Measurements from ENCODE around the gene GRM3.

DNA sequence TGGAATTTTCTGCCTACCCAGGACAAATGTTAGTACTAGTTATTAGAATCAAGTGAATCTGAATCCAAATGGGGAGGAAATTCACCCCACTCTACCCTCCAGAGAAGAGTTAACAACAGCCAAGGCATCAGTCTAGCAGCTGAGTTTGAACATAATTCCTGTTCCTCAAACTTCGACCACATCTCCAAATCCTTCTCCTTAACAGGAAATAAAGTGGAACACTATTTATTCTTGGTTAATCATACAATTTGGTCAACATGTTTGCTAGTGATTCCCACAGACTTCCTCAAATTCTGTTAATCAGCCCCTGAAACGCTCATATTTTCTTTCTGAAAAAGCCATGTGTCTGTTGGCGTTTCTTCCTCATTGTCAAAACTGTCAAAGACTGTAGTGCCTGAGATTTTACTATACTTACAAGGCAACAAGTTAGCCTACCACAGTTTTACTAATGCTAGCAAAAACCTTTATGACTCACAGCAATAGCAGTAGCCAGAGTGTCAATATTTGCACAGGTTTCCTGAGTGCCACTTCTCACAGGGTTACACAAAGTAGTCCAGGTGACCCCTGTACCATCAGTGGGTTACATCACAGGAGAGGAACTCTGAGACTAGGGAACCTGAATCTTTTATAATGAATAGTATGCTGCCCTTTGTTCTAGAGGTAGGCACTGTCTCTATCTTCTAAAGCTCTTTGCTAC, 202.9 kb downstream of the GRM3 start:
- TF ChIP-seq, protein P1, sequence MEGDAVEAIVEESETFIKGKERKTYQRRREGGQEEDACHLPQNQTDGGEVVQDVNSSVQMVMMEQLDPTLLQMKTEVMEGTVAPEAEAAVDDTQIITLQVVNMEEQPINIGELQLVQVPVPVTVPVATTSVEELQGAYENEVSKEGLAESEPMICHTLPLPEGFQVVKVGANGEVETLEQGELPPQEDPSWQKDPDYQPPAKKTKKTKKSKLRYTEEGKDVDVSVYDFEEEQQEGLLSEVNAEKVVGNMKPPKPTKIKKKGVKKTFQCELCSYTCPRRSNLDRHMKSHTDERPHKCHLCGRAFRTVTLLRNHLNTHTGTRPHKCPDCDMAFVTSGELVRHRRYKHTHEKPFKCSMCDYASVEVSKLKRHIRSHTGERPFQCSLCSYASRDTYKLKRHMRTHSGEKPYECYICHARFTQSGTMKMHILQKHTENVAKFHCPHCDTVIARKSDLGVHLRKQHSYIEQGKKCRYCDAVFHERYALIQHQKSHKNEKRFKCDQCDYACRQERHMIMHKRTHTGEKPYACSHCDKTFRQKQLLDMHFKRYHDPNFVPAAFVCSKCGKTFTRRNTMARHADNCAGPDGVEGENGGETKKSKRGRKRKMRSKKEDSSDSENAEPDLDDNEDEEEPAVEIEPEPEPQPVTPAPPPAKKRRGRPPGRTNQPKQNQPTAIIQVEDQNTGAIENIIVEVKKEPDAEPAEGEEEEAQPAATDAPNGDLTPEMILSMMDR (IDR thresholded peaks at IDR 0.05) = no peak
- TF ChIP-seq POLR2A (IDR thresholded peaks at IDR 0.05) = no peak
